Ectodermal cell (in vitro differentiated cells): Measurements from ENCODE around the gene HNRNPAB.

Experiments
- H3K27ac ChIP-seq: 2 replicates; pipeline ENCODE4 v1.7.0; 2013; ENCODE audit warnings: mild to moderate bottlenecking, low read depth, low read length; ENCODE audit not compliant: insufficient read depth, poor library complexity, severe bottlenecking
- H3K27me3 ChIP-seq: 2 replicates; pipeline ENCODE4 v1.7.0; 2013; ENCODE audit warnings: mild to moderate bottlenecking, low read length; ENCODE audit not compliant: insufficient read depth, control insufficient read depth, poor library complexity, severe bottlenecking
- H3K36me3 ChIP-seq: one replicate; pipeline ENCODE4 v1.7.0; 2013; ENCODE audit warnings: low read length; ENCODE audit not compliant: control insufficient read depth, insufficient read depth
- H3K4me1 ChIP-seq: one replicate; pipeline ENCODE4 v1.7.0; 2013; ENCODE audit warnings: low read length; ENCODE audit not compliant: control insufficient read depth, insufficient read depth
- H3K4me3 ChIP-seq: 2 replicates; pipeline ENCODE4 v1.7.0; 2013; ENCODE audit warnings: low read depth, low read length, control low read depth; ENCODE audit not compliant: insufficient read depth
- H3K9me3 ChIP-seq: 2 replicates; pipeline ENCODE4 v1.7.0; 2013; ENCODE audit warnings: mild to moderate bottlenecking, low read length, moderate library complexity; ENCODE audit not compliant: control insufficient read depth
- WGBS, 2 experiments: methylation state at CpG; one replicate each; pipeline ENCODE4 v1.1.7; 2013; ENCODE audit warnings: missing lambda C conversion rate in 2 of 2; 5-methylcytosine and 5-hydroxymethylcytosine counted together

HNRNPAB gene

DNA sequence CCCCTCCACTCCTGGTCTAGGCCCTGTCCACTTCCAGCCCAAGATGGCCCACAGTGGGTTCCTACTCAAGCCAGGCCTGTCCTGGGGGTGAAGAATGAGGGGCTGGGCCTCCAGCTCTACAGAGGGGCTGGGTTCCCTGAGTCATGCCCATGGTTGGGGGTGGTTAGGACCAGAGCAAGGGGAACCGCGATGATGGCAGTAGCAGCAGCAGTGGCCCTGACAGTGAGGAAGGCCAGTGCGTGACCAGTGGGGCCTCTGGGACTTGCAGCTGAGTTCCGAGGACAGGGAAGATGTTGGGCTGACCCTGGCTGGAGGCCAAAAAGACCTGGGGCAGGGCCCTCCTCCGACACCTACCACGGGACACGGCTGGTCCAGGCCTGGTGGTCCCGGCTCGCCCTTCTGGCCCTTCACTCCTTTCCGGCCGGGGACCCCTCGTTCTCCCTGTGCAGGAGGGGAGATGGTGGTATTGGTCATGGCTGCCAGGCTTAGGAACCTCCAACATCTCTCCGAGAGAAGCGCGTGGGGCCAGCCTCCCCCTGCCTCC lies 37.4 kb downstream of the HNRNPAB start:
- Histone ChIP-seq H3K27ac (no peak overlapping the region), H3K4me1 (no peaks in the 10 kb centered on the region), H3K36me3 (no peaks in the 10 kb centered on the region), H3K4me3 (no peak overlapping the region), H3K27me3 (no peaks in the 10 kb centered on the region), H3K9me3 (no peaks in the 10 kb centered on the region)
- WGBS, 2 experiments: 94% methylated on average over 15 of the region's 15 CpGs

DNA sequence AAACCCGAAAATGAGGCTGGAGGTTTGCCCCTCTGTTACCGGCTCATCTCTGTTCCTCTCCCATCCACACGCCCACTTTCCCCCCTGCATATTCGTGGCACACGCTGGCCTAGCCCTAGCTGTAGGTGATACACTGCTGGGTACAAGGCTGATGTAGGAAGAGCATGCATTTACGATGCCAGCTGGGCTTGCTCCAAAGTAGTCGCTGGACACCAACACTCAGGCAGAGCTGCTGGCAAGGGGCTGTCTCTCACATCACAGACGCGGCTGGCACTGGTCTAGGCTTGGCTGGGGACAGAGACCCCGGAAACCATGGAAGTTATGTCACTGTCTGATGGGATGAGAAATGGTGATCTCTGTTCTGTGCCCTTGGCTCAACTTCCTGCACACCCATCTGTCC lies 38.1 kb downstream of the HNRNPAB start:
- H3K4me3 ChIP-seq: no peak overlapping the region
- 91 to 93% methylated on average over 10 of the region's 10 CpGs for WGBS, 2 experiments
- no peaks in the 10 kb centered on the region for H3K36me3 ChIP-seq

DNA sequence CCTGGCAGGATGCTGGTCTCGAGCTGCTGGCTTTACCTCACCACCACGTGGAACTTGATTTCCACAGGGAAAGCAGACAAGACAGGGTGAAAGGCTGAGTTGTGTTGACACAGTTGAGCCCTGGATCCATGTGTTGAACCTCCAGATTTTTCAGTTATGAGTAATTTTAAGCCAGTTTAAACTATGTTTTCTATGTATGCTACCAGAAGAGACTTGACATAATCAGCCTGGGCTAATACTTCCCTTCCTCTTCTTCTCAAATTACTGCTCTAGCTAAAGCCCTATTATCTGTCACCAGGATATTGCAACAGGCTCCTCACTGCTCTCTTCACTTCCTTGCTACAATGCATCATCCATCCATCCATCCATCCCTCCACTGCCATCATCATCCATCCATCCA lies 40.2 kb downstream of the HNRNPAB start:
- 75 to 89% methylated on average over 2 of the region's 2 CpGs for WGBS, 2 experiments

More for the DNA sequence above, 38.1 kb downstream of the HNRNPAB start:
- no peaks in the 10 kb centered on the region for H3K9me3 ChIP-seq
- no peaks in the 10 kb centered on the region for H3K27me3 ChIP-seq
- H3K27ac ChIP-seq: no peak overlapping the region
- no peaks in the 10 kb centered on the region for H3K4me1 ChIP-seq

DNA sequence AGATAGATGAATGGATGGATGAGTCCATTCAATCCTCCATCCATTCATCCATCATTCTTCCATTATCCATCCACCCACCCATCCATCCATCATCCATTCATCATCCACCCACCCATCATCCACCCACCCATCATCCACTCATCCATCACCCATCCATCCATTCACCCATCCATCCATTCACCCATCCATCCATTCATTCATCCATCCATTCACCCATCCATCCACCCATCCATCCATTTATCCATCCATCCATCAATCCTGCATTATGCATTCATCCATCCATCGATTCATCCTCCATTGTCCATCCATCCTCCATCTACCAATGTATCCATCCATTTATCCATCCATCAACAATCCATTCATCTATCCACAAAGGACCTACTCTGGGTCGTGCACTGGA lies 41.1 kb downstream of the HNRNPAB start:
- no peaks in the 10 kb centered on the region for H3K36me3 ChIP-seq
- H3K27me3 ChIP-seq: no peaks in the 10 kb centered on the region
- no peak overlapping the region for H3K4me3 ChIP-seq
- no peak overlapping the region for H3K27ac ChIP-seq
- no peaks in the 10 kb centered on the region for H3K9me3 ChIP-seq
- 83 to 85% methylated on average over 2 of the region's 2 CpGs for WGBS, 2 experiments
- no peaks in the 10 kb centered on the region for H3K4me1 ChIP-seq

More for the DNA sequence above, 40.2 kb downstream of the HNRNPAB start:
- no peaks in the 10 kb centered on the region for H3K4me1 ChIP-seq
- H3K9me3 ChIP-seq: no peaks in the 10 kb centered on the region
- no peaks in the 10 kb centered on the region for H3K27me3 ChIP-seq
- no peak overlapping the region for H3K4me3 ChIP-seq
- H3K27ac ChIP-seq: no peak overlapping the region
- H3K36me3 ChIP-seq: no peaks in the 10 kb centered on the region

DNA sequence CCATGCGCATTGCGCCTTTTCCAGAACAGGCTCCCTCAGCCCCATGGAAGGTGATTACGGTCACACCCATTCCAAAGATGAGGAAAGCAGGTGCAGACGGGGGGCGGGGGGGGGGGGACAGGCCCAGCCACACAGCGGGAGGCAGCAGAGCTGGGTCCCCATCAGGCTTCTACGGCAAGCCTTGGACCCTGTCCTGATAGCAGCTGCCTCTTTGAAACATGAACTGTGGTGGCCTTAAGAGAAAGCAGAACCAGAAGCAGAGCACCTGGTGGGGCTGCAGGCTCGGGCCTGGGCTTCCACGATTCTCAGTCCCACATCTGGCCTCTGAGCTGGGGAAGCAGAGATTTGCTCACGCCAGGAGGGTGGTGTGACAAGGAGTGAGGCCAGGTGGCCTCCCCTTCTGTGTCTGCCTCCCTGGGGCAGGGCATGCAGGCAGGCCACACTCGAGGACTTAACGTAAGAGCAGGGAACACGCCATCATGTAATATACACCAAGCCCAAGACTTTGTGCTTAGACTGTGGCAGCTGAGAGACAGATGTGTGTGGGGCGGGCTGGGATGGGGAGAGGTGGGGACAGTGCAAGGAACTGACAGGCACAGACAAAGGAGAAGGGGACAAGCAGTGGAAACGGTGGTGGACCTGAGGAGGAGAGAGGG lies 42.4 kb downstream of the HNRNPAB start:
- Histone ChIP-seq H3K4me3 (no peak overlapping the region), H3K9me3 (no peaks in the 10 kb centered on the region), H3K4me1 (no peaks in the 10 kb centered on the region), H3K27me3 (no peaks in the 10 kb centered on the region), H3K36me3 (no peaks in the 10 kb centered on the region), H3K27ac (no peak overlapping the region)
- 90 to 92% methylated on average over 15 of the region's 15 CpGs for WGBS, 2 experiments

DNA sequence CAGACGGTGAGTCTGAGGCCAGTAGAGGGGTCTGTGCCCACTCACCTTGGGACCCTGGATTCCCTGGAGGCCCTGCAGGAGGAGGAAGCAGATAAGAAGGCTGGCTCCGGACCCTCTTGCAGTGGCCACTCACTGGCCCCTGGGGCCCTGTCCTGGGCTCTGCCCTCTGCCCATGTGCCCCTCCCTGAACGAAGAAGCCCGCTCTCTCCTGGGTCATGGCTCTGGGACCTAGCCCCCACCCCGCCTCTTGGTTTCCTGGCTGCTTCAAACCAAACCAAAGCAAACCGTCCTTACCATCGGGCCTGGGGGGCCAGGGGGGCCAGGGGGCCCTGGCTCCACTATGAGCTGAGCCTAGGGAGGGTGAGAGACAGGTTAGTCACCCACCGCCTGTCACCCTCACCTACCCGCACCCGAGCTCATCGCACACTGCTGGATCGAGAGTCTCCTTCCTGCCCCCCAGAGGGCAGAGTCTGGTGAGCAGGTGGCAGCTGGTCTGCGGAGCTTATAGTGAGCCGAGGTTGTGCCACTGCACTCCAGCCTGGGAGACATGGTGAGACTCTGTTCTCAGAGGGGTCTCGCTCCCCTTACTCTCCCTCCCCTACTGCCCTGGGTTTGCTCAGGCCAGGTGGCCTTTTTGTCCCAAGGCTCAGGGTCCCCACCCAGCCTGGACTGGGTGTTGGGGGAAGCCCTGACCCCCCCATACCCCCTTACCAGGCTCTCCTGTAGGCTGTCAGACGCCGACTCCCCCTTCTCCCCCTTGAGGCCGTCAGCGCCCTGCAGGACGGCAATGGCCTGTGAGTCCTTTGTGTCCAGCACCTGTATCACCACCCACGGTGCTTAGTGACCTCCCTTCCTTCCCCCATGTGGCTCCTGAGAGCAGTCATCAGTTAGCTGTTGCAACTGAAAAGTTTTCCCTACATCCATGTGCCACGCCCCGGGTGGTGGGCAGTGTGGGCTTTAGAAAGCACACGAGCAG lies 43.4 kb downstream of the HNRNPAB start:
- Histone ChIP-seq H3K36me3 (no peaks in the 10 kb centered on the region), H3K4me1 (no peaks in the 10 kb centered on the region), H3K9me3 (no peaks in the 10 kb centered on the region), H3K4me3 (no peak overlapping the region), H3K27ac (no peak overlapping the region), H3K27me3 (no peaks in the 10 kb centered on the region)
- 79 to 80% methylated on average over 24 of the region's 24 CpGs for WGBS, 2 experiments

DNA sequence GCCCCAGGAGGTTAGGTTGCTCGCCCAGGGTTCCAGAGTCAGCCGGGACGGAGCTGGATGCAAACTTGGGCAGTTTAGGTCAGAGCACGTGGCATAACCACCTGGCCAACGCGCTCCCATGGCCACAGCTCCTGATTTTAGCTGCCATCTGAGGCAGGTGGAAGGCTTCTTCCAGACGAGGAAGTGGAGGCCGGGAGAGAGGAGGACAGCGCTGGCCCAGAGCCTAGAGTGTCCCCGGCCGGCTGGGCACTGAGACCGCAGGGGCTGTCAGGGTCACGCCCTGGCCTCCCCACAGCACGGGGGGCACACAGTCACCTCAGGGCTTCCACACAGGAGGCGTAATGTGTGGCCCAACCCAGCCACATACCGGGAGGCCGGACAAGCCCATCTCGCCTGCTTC lies 44.4 kb downstream of the HNRNPAB start:
- WGBS, 2 experiments: 93 to 94% methylated on average over 18 of the region's 18 CpGs
- Histone ChIP-seq H3K27me3 (no peaks in the 10 kb centered on the region), H3K4me3 (no peak overlapping the region), H3K27ac (no peak overlapping the region), H3K9me3 (no peaks in the 10 kb centered on the region), H3K36me3 (no peaks in the 10 kb centered on the region), H3K4me1 (no peaks in the 10 kb centered on the region)

DNA sequence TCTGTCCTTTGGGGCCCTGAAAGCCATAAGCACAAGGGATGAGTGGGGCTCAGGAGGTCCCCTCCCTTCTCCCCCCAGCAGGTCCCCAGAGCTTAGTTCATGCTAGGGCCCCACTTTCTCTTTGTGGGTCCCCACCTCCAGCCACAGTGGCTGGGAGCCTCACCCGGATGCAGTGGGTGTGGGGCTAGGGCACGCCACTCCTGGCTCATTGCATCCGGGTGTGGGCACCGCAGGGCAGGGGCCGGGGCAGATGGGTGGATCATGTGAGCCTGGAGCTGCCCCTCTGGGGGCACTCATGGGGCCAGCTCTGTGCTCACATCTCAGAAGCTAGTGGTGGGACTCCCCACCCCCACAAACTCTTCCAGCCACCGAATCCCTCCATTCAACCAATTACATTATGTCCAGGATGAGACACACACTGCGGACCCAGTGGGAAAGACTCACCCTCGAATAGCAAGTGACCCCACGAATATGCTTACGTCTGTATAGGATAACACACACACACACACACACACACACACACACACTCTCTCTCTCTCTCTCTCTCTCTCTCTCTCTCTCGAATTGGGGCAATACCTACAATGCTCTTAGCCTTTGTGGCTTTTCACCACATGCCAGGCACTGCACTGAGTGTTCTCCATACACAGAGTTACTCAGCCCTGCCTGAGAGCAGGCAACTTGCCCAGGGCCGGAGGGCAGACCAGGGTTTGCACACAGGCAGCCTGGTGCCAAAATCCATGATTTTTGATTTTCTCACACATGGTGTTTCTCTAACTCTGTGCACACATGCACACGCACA lies 45.1 kb downstream of the HNRNPAB start:
- Histone ChIP-seq H3K36me3 (no peaks in the 10 kb centered on the region), H3K27ac (no peak overlapping the region), H3K27me3 (no peaks in the 10 kb centered on the region), H3K9me3 (no peaks in the 10 kb centered on the region), H3K4me3 (no peak overlapping the region), H3K4me1 (no peaks in the 10 kb centered on the region)
- 80 to 85% methylated on average over 13 of the region's 13 CpGs for WGBS, 2 experiments

DNA sequence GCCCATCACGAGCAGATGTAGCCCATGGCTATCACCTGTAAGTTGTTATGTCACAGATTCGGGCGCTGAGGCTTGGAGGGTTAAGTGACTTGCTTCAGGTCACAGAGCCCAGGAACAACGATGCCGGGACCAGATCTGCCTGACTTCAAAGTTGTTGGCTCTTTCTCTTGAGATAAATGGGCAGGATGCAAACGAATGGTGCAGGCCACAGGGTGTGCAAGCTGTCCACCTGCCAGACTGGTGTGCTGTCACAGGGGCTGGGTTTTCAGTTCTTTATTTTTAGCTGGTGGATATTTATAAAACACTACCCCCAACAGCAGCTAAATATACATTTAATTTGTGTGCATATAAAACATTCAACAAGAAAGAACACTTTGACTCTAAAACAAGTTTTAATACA lies 45.9 kb downstream of the HNRNPAB start:
- Histone ChIP-seq H3K27me3 (no peaks in the 10 kb centered on the region), H3K36me3 (no peaks in the 10 kb centered on the region), H3K27ac (no peak overlapping the region), H3K4me3 (no peak overlapping the region), H3K4me1 (peaks cover 2% of the 10 kb centered on the region), H3K9me3 (no peaks in the 10 kb centered on the region)
- 91 to 92% methylated on average over 6 of the region's 6 CpGs for WGBS, 2 experiments
